Fibroblast of lung (primary cell): ENCODE measurements around the gene NTSR1.

Experiments
- CTCF ChIP-seq, 2 donors: IDR thresholded peaks in 1 of 2; conservative IDR thresholded peaks in 1 of 2; 1 replicate in 1 of 2; 2 replicates in 1 of 2; pipeline ENCODE4 v1.5.1; 2011 to 2012; ENCODE audit warnings: low read length in 2 of 2, control low read depth in 1 of 2, inconsistent platforms in 1 of 2, low read depth in 1 of 2, mild to moderate bottlenecking in 1 of 2
- EZH2 ChIP-seq: IDR thresholded peaks from 2 replicates; pipeline ENCODE4 v1.5.1; 2012; ENCODE audit warnings: low read length, control low read depth, mild to moderate bottlenecking; ENCODE audit errors: missing control alignments

- no peak for TF ChIP-seq CTCF (conservative IDR thresholded peaks at IDR 0.05 in 1 of 2, IDR thresholded peaks at IDR 0.05 in 1 of 2; ENCODE audit: low read depth in 1 of 2, low read length in 2 of 2)
- TF ChIP-seq EZH2: no peak
These were observed 38.5 kb upstream of the NTSR1 start for GRCh38 chr20:62670156-62670555.
